H9 (cell line): ENCODE measurements around the gene IGDCC3. TPM values are rescaled to one million over a fixed set of nuclear protein-coding genes. Genes with fewer than 3 reads are reported as not detected.

Source experiments
- DNase-seq: peaks from one replicate; pipeline ENCODE4 v3.0.0-alpha.2; 2017
- H2AFZ ChIP-seq: one replicate; pipeline ENCODE4 v1.6.1; 2013; ENCODE audit warnings: mild to moderate bottlenecking, low read length, control low read depth, moderate library complexity
- H2AK5ac ChIP-seq: 2 replicates; pipeline ENCODE4 v1.6.1; 2013; ENCODE audit warnings: low read length, control low read depth, mixed read lengths; ENCODE audit not compliant: insufficient read length
- H2BK120ac ChIP-seq: one replicate; pipeline ENCODE4 v1.6.1; 2013; ENCODE audit warnings: low read depth, mild to moderate bottlenecking, low read length, control low read depth, inconsistent platforms; ENCODE audit not compliant: poor library complexity, severe bottlenecking
- H2BK12ac ChIP-seq: 2 replicates; pipeline ENCODE4 v1.6.1; 2013; ENCODE audit warnings: low read length, control low read depth, mixed read lengths, low read depth; ENCODE audit not compliant: insufficient read length
- H2BK15ac ChIP-seq: 2 replicates; pipeline ENCODE4 v1.6.1; 2013; ENCODE audit warnings: low read depth, low read length, control low read depth
- H2BK20ac ChIP-seq: one replicate; pipeline ENCODE4 v1.6.1; 2013; ENCODE audit warnings: low read depth, mild to moderate bottlenecking, low read length, control low read depth, inconsistent platforms; ENCODE audit not compliant: poor library complexity, severe bottlenecking
- H2BK5ac ChIP-seq: 2 replicates; pipeline ENCODE4 v1.6.1; 2013; ENCODE audit warnings: low read length, control low read depth, mixed read lengths; ENCODE audit not compliant: insufficient read length
- H3K14ac ChIP-seq: 2 replicates; pipeline ENCODE4 v1.6.1; 2013; ENCODE audit warnings: low read length, control low read depth; ENCODE audit not compliant: insufficient read depth
- H3K18ac ChIP-seq: 2 replicates; pipeline ENCODE4 v1.6.1; 2013; ENCODE audit warnings: low read depth, mild to moderate bottlenecking, mixed read lengths, low read length, control low read depth; ENCODE audit not compliant: insufficient read length
- H3K23ac ChIP-seq: 2 replicates; pipeline ENCODE4 v1.6.1; 2013; ENCODE audit warnings: low read length, control low read depth, mixed read lengths, low read depth; ENCODE audit not compliant: insufficient read length
- H3K23me2 ChIP-seq: 2 replicates; pipeline ENCODE4 v1.6.1; 2013; ENCODE audit warnings: low read depth, mild to moderate bottlenecking, mixed read lengths, low read length, control low read depth; ENCODE audit not compliant: insufficient read length, poor library complexity, severe bottlenecking
- H3K27ac ChIP-seq: 2 replicates; pipeline ENCODE4 v1.5.1; 2013; ENCODE audit warnings: low read length, control low read depth, mixed read lengths, low read depth; ENCODE audit not compliant: insufficient read length
- H3K27me3 ChIP-seq: 2 replicates; pipeline ENCODE4 v1.6.1; 2013; ENCODE audit warnings: low read length, control low read depth, inconsistent platforms; ENCODE audit not compliant: insufficient read depth
- H3K4ac ChIP-seq: 2 replicates; pipeline ENCODE4 v1.6.1; 2013; ENCODE audit warnings: low read depth, mild to moderate bottlenecking, control low read depth, inconsistent platforms, low read length, moderate library complexity
- H3K4me1 ChIP-seq: 2 replicates; pipeline ENCODE4 v1.6.1; 2013; ENCODE audit warnings: low read length, control low read depth, inconsistent platforms; ENCODE audit not compliant: insufficient read depth
- H3K4me2 ChIP-seq: 2 replicates; pipeline ENCODE4 v1.6.1; 2013; ENCODE audit warnings: low read length, control low read depth, mixed read lengths; ENCODE audit not compliant: insufficient read length, insufficient read depth
- H3K56ac ChIP-seq: 2 replicates; pipeline ENCODE4 v1.6.1; 2013; ENCODE audit warnings: low read depth, mild to moderate bottlenecking, mixed read lengths, low read length, control low read depth; ENCODE audit not compliant: insufficient read length
- H3K79me1 ChIP-seq: 2 replicates; pipeline ENCODE4 v1.6.1; 2013; ENCODE audit warnings: low read depth, mild to moderate bottlenecking, moderate library complexity, low read length, control low read depth, inconsistent platforms; ENCODE audit not compliant: insufficient read depth, poor library complexity, severe bottlenecking
- H3K79me2 ChIP-seq: 2 replicates; pipeline ENCODE4 v1.6.1; 2013; ENCODE audit warnings: low read length, control low read depth, inconsistent platforms; ENCODE audit not compliant: insufficient read depth
- H3K9ac ChIP-seq: 2 replicates; pipeline ENCODE4 v1.6.1; 2013; ENCODE audit warnings: low read length, control low read depth, mixed read lengths; ENCODE audit not compliant: insufficient read length; ENCODE audit errors: extremely low read depth
- H3K9me3 ChIP-seq: one replicate; pipeline ENCODE4 v1.6.1; 2013; ENCODE audit warnings: low read depth, low read length, inconsistent platforms; ENCODE audit not compliant: control insufficient read depth
- H3T11ph ChIP-seq: one replicate; pipeline ENCODE4 v1.6.1; 2013; ENCODE audit warnings: mild to moderate bottlenecking, low read length, control low read depth, inconsistent platforms
- H4K20me1 ChIP-seq: one replicate; pipeline ENCODE4 v1.6.1; 2013; ENCODE audit not compliant: control insufficient read depth, insufficient read length, insufficient read depth
- H4K5ac ChIP-seq: 2 replicates; pipeline ENCODE4 v1.6.1; 2013; ENCODE audit warnings: low read depth, mild to moderate bottlenecking, mixed read lengths, low read length, control low read depth; ENCODE audit not compliant: insufficient read length
- H4K8ac ChIP-seq: replicated peaks from 2 replicates; pipeline ENCODE4 v1.6.1; 2013; ENCODE audit warnings: low read length, control low read depth, mixed read lengths, low read depth; ENCODE audit not compliant: insufficient read length
- H4K91ac ChIP-seq: 2 replicates; pipeline ENCODE4 v1.6.1; 2013; ENCODE audit warnings: low read depth, mild to moderate bottlenecking, moderate library complexity, mixed read lengths, low read length, control low read depth; ENCODE audit not compliant: insufficient read length
- H3K27ac Mint-ChIP-seq, 3 experiments: 2 replicates in 2 of 3; 3 replicates in 1 of 3; pipeline ENCODE4 v1.8.0; 2020 to 2021; ENCODE audit warnings: mixed read lengths in 3 of 3, mild to moderate bottlenecking in 1 of 3, moderate library complexity in 1 of 3
- H3K27me3 Mint-ChIP-seq: 2 replicates; pipeline ENCODE4 v1.8.0; 2021; ENCODE audit warnings: low read depth, mild to moderate bottlenecking, moderate library complexity, mixed read lengths
- H3K36me3 Mint-ChIP-seq, 3 experiments: 2 replicates in 2 of 3; 3 replicates in 1 of 3; pipeline ENCODE4 v1.8.0; 2020 to 2021; ENCODE audit warnings: low read depth in 3 of 3, mixed read lengths in 3 of 3; ENCODE audit not compliant: insufficient read depth in 1 of 3
- H3K4me1 Mint-ChIP-seq, 2 experiments: 2 replicates each; pipeline ENCODE4 v1.8.0; 2020; ENCODE audit warnings: mixed read lengths in 2 of 2
- H3K4me3 Mint-ChIP-seq, 2 experiments: 2 replicates in 1 of 2; 3 replicates in 1 of 2; pipeline ENCODE4 v1.8.0; 2020 to 2021; ENCODE audit warnings: mild to moderate bottlenecking in 2 of 2, mixed read lengths in 2 of 2, moderate library complexity in 1 of 2
- H3K9me3 Mint-ChIP-seq, 2 experiments: 2 replicates in 1 of 2; 3 replicates in 1 of 2; pipeline ENCODE4 v1.8.0; 2020; ENCODE audit warnings: mild to moderate bottlenecking in 2 of 2, mixed read lengths in 2 of 2, moderate library complexity in 1 of 2
- WGBS: extraction: QIAGEN DNeasy Blood & Tissue Kit; methylation state at CpG from one replicate; pipeline ENCODE4 v1.1.7; 2013; ENCODE audit warnings: missing lambda C conversion rate, low lambda C conversion rate, mixed read lengths; ENCODE audit not compliant: insufficient read length; ENCODE audit errors: extremely low coverage; 5-methylcytosine and 5-hydroxymethylcytosine counted together
- total RNA-seq: library from RNA; stranded (reverse); gene quantifications from 2 replicates; pipeline ENCODE4 v1.2.1, GENCODE V29; 2021
- TF ChIP-seq, protein P1 (sequence below): fragments of 200-600 bp; sonication (generic); conservative IDR thresholded peaks from 3 replicates; pipeline ENCODE4 v1.8.0; 2021; ENCODE audit warnings: antibody characterized with exemption, mild to moderate bottlenecking

Gene IGDCC3
- total RNA-seq, 1 experiment from 2014 or later: 18.9 TPM

DNA sequence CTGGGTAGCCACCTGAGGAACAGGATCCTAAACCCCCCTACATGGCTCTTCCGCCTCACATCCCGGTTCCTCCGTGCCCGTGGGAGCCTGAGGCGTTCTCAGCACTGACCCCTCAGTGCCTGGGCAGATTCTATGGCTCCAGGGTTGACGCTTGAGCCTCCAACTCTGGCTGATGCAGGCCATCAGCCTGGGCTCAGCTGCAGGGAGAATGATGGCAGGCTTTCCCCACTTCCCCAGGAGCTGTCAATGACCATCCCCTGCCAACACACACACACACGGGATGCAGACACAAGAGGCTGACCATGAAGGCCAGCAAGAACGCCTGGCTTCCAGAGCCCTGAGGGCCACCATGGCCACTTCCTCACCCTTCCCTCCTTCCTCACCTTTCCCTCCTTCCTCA, 15.8 kb upstream of the IGDCC3 start:
- H3K23me2 ChIP-seq: peaks cover 11% of the 10 kb centered on the region
- H4K5ac ChIP-seq: no peak overlapping the region
- no peaks in the 10 kb centered on the region for H3K79me2 ChIP-seq
- H3K4me1 ChIP-seq: 0 out of 2 replicates have a peak, but pooled peaks cover 3% of the 10 kb centered on the region
- no peak overlapping the region for H3K4ac ChIP-seq
- no peak overlapping the region for H3K4me3 Mint-ChIP-seq
- no peak overlapping the region for H3K4me2 ChIP-seq
- H3K9ac ChIP-seq: no peak overlapping the region
- H3K9me3 Mint-ChIP-seq: no peaks in the 10 kb centered on the region
- TF ChIP-seq, protein P1, sequence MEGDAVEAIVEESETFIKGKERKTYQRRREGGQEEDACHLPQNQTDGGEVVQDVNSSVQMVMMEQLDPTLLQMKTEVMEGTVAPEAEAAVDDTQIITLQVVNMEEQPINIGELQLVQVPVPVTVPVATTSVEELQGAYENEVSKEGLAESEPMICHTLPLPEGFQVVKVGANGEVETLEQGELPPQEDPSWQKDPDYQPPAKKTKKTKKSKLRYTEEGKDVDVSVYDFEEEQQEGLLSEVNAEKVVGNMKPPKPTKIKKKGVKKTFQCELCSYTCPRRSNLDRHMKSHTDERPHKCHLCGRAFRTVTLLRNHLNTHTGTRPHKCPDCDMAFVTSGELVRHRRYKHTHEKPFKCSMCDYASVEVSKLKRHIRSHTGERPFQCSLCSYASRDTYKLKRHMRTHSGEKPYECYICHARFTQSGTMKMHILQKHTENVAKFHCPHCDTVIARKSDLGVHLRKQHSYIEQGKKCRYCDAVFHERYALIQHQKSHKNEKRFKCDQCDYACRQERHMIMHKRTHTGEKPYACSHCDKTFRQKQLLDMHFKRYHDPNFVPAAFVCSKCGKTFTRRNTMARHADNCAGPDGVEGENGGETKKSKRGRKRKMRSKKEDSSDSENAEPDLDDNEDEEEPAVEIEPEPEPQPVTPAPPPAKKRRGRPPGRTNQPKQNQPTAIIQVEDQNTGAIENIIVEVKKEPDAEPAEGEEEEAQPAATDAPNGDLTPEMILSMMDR: no peak
- WGBS: no CpG with 5 or more reads among the region's 8 CpGs
- no peak overlapping the region for H2AK5ac ChIP-seq
- H3K79me1 ChIP-seq: no peaks in the 10 kb centered on the region
- no peak overlapping the region for H2BK15ac ChIP-seq
- no peak overlapping the region for H3T11ph ChIP-seq
- no peak overlapping the region for H3K56ac ChIP-seq
- H2AFZ ChIP-seq: no peak overlapping the region
- H3K27ac ChIP-seq: no peak overlapping the region
- peaks cover 4 to 31% of the 10 kb centered on the region in 2 experiments for H3K4me1 Mint-ChIP-seq
- no peak overlapping the region for H4K8ac ChIP-seq
- no peak overlapping the region for H3K18ac ChIP-seq
- no peak for DNase-seq
- H3K27me3 ChIP-seq: peaks cover 18% of the 10 kb centered on the region; the same call in 1 of the 2 replicates
- H2BK12ac ChIP-seq: no peak overlapping the region
- peaks cover 18 to 58% (median 44%) of the 10 kb centered on the region in 3 experiments; a peak in 6 of 7 replicates for H3K36me3 Mint-ChIP-seq
- no peak overlapping the region for H3K27ac Mint-ChIP-seq
- no peak overlapping the region for H2BK20ac ChIP-seq
- H4K20me1 ChIP-seq: no peaks in the 10 kb centered on the region
- no peaks in the 10 kb centered on the region for H3K9me3 ChIP-seq
- no peak overlapping the region for H2BK120ac ChIP-seq
- H4K91ac ChIP-seq: no peak overlapping the region
- H2BK5ac ChIP-seq: no peak overlapping the region
- H3K23ac ChIP-seq: no peak overlapping the region
- H3K14ac ChIP-seq: no peak overlapping the region
- peaks cover 12% of the 10 kb centered on the region for H3K27me3 Mint-ChIP-seq
